Posterior cingulate gyrus (tissue), 11 donors: ENCODE data around the gene MLH3.
"Not testable (repeated sequence)": the region's sequence is repeated elsewhere in the genome, so short reads cannot be mapped to it uniquely, and the experiment has no call there.

ENCODE experiments used
- DNase-seq, 10 donors: peaks; one replicate each; pipeline versions ENCODE4 v3.0.0 to v3.0.0-alpha.2; 2020 to 2021; ENCODE audit warnings: mixed read lengths in 3 of 10
- intact Hi-C: fragments of 100-400 bp; cut with DNase I; formaldehyde crosslinking; loops from one replicate; pipeline ENCODE4 v1.15.1; 2023

The MLH3 gene

GRCh38 chr14:74994182-74994581, 57.1 kb downstream of the MLH3 start:
- intact Hi-C loops, DNase-seq: not testable (repeated sequence)

GRCh38 chr14:74988993-74989392, 62.3 kb downstream of the MLH3 start:
- no peak for DNase-seq
- intact Hi-C loops = no loop called here

DNA sequence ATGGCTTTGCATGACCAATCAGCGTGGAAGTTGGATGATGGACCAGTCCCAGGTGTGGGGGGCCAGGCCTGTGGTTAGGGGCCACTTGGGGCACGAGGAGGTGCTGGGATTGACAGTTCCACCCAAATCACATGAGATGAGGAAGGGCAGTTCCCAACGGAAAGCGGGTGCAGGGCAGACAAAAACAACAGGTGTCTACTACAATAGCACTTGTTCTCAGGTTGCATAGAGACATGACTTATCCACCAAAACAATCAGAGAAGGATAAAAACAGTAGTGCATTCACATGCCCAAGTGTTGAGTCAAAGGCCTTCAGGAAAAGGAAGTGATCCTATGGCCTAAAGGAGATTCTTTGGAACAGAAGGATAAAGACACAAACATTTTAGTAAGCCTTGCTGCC, 63.1 kb downstream of the MLH3 start:
- intact Hi-C loops = no loop called here
- no peak for DNase-seq

GRCh38 chr14:74985806-74986205, 65.5 kb downstream of the MLH3 start:
- intact Hi-C loops = no loop called here
- DNase-seq = peak in 1 of 10 donors; percentile 67

- peak in 1 of 10 donors; percentile 82 for DNase-seq
- intact Hi-C loops = no loop called here
These were observed 66.3 kb downstream of the MLH3 start for GRCh38 chr14:74985028-74985310.

GRCh38 chr14:74984236-74985027, 66.8 kb downstream of the MLH3 start:
- intact Hi-C loops = no loop called here
- DNase-seq = peak in 1 of 10 donors; percentile 67

DNA sequence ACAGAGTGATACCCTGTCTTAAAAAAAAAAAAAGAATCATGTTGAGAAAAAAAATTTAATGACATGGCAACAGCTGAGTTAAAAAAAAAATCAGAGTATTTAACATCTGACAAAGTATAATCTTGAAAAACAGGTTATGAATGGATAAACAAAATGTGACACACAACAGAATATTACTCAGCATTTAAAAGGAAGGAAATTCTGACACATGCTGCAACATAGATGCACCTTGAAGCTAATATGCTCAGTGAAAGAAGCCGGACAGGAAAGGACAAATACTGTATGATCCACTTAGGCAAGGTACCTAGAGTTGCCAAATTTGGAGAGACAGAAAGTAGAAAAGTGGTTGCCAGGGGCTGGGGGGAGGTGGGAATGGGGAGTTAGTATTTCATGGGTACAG, 67.9 kb downstream of the MLH3 start:
- intact Hi-C loops = no loop called here
- DNase-seq = no peak

DNA sequence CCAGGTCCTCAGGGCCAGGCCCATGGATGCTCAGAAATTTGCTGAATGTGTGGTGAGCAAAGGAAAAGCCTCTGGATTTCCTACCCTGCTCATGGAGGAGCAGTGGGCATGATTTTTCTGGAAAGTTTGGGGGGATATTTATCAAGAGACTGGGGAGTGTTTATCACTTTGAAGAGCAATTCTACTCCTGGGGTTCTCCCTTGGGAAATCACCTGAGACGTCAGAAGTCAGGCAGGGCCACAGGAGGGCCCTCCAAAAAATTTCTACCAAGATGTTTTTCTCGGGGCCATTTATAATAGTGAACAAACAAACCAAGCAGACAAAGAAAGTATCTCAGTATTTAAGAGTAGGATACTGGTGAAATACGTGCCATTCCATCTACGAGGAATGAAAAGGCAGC, 68.6 kb downstream of the MLH3 start:
- intact Hi-C loops = no loop called here
- DNase-seq = no peak

DNA sequence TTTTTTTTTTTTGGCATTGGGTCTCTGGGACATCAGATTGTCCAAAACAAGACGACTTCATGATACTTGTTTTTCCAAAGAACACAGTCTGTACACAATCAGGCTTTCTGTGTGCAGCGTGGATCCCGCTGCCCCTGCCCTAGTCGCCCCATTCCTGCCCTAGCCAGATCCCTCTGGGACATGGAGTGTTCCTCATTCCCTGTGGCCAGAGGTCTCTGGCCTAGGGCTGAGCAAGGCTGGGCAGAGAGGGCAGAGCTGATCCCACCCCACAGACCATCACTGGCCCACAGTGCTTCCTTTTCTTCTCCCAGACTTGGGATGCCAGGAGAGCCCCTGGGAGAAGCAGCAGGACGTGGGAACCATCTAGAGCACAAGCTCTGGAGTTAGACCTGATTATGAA, 69.4 kb downstream of the MLH3 start:
- DNase-seq = peak in 2 of 10 donors; percentile 15 to 46
- intact Hi-C loops = no loop called here

DNA sequence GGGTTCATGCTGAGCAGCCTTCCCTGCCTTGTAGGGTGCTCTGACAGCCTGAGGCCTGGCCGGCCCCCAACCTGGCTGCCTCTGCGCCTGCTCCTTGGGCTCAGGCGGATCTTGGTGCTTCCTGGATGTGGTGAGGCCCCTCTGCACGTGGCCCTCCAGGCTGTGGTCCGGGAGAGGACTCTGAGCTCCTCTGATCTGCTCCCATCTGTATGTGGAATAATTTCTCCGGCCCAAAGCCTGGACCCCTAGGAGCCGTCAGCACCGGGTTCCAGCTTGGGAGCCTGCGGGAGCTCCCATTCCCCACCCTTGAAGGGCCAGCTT, 69.8 kb downstream of the MLH3 start:
- DNase-seq = peak in 2 of 10 donors; percentile 41 to 71
- intact Hi-C loops = no loop called here

GRCh38 chr14:74980731-74981461, 70.4 kb downstream of the MLH3 start:
- DNase-seq = peak in 2 of 10 donors; percentile 70 to 82
- intact Hi-C loops = no loop called here

DNA sequence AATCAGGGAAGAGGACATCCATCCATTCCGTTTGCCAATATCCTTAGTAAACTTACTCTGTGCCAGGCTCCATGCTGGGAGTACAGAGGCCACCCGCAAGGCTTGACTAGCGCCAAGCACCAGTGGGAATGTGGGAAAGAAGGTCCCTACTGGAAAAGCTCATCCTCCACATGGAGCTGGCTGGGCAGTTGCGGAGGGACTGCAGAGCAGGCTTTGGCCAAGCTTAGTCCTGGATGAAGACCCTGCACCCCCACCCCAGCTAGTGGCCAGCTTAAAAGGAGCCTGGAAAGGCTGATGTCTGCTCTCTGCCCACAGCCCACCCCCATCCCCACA, 70.9 kb downstream of the MLH3 start:
- DNase-seq = peak in 1 of 10 donors; percentile 48

GRCh38 chr14:74979442-74980397, 71.5 kb downstream of the MLH3 start:
- DNase-seq = peak in 2 of 10 donors; percentile 69 to 73
- intact Hi-C loops = no loop called here

More for the DNA sequence above, 70.9 kb downstream of the MLH3 start:
- intact Hi-C loops = no loop called here

GRCh38 chr14:74979029-74979428, 72.2 kb downstream of the MLH3 start:
- intact Hi-C loops = no loop called here
- no peak for DNase-seq

GRCh38 chr14:74978416-74978947, 72.8 kb downstream of the MLH3 start:
- intact Hi-C loops = no loop called here
- peak in 2 of 10 donors; percentile 67 to 69 for DNase-seq

GRCh38 chr14:74977901-74978385, 73.3 kb downstream of the MLH3 start:
- no peak for DNase-seq
- intact Hi-C loops = no loop called here

DNA sequence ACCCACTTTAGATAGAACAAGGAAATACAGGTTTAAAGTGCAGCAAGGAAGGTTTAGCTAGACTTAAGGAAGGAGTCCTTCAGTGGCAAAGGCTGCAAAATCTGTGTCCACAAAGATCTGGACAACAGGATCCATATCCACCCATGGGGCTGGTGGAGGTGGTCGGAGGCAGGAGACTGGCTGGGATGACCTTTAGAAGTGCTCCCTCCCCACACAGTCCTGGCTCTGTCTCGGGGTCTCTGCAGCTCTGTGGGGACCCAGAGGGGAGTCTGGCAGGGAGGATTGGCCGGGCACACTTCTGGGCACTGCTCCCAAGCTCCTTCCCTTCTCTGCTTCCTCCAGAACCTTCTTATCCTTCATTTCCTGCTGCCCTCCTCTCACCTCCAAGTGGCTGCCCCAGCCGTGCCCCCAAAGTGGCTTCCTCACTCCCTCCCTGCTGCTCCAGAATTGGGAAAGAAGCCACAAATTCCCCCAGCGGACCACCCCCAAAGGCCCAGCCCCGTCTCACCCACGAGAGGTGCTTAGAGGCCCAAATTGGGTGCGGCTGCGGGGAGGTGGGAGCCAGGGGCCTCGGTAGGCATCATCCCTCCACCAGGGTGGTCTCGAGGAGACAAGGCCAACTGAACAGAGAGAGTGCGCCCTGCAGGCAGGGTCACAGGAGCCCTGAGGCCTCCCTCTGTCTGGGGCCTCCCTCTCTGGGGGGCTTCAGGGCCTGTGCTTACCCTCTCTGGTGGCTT, 73.9 kb downstream of the MLH3 start:
- DNase-seq = peak in 2 of 10 donors; percentile 72 to 75

DNA sequence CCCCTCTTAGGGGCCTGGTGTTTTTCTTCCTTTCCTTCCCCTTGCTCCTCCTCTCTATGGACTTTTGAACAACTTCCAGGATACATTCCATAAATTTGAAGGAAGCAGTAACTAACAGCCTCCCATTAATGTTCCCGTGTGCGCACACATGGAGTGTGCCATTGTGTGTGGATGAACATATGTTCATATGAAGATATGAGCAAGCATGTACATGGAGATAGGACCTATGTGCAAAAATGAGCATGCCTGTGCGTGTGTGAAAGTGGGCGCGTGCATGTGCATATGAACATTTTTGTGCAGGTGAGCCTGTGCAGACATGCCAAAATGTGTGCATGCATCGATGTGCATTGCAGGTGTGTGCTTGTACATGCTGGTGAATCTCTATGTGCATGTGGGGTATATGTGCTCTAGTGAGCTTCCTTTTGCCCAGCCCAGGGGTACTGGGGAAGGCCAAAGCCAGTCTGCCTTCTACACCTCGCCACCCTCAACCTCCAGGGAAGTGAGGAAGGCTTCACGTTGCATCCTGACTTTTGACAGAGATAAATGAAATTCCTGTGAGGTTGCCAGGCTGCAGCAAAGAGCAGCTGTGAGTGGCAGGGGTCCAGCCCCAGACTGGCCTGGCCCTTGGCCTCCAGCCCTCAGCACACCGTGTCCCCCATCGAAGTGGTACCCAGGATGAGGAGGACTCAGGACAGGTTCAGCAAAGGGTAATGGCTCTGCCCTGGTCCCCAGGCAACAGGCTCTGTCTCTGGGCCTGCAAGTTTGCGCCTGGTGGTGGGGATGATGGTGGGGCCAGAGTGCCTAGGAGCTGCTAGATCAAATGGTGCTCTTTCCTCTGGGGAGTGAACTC, 74.8 kb downstream of the MLH3 start:
- intact Hi-C loops = no loop called here
- peak in 2 of 10 donors; percentile 50 to 51 for DNase-seq

More for the DNA sequence above, 73.9 kb downstream of the MLH3 start:
- intact Hi-C loops = no loop called here
